Endometrium (tissue), 2 donors: ENCODE measurements around the gene LLGL1.

Experiments
- FAIRE-seq: peaks from 2 replicates; lab custom pipeline; 2012; peaks lifted over from hg19 to GRCh38; lab: Jason Lieb, UNC
- donor health status: control.
- donor health status: control.

LLGL1 gene

DNA sequence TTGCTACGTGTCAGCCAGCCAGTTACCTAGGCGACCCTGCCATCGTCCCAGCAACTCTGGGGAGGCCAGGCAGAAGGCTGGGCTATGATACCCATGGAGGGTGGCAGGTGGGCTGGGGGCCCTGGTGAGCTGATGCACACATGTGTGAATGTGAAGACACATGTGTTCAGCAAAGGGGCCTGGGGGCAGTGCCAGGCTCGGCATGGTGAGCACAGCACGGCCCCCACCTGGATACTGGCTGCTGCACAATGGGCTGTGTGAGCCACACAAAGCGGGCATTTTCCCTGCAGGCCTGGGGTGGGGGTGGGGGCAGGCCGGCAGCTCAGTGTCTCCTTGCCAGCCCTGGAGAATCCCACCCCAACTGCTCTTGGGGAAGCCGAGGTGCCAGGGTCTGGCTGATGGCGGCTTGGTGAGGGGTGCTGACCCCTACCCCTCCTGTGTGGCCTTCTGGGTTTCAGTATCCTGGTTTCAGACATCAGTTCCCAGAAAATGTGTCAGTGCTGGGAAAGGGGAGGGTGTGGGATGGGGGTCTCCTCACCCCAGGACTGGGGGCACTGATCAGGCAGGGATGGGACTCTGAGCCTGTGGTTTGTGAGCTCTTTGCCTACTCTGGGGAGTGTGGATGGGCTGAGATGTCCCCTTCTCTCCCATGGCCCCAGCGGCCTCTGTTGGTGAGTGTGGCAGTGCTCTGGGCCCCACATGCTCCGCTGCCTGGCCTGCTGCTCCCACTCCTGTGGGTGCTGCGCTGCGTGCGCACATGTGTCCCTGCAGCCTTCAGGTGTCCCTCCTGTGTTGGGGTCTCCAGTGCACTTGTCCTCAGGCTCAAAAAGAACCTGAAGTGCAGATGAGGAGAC lies 5.1 kb downstream of the LLGL1 start:
- no peak for FAIRE-seq

DNA sequence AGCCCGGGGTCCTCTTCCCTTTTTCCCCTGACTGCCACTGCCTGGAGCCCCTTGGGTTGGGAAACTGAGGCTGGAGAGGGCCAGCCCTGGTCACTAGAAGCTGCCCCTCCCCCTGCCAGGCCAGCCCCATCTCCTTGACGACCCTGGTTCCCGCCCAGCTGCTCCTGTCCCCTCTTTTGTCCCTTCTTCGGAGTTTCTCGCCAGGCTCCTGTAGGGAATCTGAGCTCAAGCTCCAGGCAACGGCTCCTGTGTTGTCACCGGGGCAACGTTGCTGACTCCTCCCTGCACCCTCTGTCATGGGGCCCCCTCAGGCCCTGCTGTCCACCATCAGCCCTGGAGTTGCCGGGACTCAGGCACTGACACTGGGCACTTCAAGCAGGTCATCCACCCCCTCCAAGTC lies 5.7 kb downstream of the LLGL1 start:
- no peak for FAIRE-seq

DNA sequence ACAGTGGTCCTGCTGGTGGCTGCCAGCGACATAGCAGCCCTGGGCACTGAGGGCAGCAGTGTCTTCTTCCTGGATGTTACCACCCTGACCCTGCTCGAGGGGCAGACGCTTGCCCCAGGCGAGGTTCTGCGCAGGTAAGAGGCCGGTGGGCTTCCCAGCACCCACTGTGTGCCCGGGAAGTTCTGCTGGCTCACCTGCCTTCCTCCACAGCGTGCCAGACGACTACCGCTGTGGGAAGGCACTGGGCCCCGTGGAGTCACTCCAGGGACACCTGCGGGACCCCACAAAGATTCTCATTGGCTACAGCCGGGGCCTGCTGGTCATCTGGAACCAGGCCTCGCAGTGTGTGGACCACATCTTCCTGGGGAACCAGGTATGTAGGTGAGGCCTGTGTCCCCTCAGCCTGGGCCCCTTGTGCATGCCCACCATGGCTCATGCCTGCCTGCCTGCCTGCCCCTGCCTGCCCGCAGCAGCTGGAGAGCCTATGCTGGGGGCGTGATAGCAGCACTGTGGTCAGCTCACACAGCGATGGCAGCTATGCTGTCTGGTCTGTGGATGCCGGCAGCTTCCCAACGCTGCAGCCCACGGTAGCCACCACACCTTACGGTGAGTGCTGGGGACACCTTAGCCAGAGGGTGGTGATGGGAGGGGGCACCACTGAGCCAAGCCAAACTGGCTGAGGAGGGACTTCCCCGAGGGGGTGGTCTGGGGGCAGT lies 8.5 kb downstream of the LLGL1 start:
- no peak for FAIRE-seq

DNA sequence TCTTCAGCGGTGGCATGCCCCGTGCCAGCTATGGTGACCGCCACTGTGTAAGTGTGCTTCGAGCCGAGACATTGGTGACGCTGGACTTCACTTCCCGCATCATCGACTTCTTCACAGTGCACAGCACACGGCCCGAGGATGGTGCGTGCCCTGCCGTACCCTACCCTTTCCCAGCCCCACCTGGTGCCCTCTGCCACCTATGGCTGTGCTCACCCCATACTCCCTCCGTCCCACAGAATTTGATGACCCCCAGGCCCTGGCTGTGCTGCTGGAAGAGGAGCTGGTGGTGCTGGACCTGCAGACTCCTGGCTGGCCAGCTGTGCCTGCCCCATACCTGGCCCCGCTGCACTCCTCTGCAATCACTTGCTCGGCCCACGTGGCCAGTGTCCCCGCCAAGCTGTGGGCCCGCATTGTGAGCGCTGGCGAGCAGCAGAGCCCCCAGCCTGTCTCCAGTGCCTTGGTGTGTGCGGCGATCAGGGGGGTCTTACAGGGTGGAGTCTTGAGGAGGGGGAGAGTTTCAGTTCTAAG lies 9.5 kb downstream of the LLGL1 start:
- FAIRE-seq: no peak

DNA sequence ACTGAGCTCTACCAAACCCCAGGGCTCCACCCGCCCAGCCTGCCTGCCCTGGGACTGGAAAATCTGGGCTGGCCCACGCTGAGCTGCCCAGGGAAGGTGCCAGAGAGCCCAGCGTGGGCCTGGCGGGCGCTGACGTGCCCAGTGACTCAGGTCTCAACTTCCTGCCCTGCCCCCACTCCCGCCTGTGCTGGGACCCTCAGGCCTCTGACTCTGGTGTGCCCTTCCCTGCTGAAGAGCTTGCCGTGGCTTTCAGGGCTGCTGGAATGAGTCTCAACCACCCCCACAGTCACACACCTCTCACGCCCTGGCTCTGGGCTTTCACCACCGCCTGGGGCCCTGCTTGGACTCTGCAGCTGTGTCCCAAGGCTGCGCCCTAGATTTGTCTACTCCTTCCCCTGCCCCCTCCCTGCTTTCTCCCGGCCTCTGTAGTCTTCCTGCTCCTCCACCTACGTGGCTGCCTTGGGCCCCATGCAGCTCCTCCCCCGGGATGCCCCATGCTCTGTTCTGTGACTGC lies 10.4 kb downstream of the LLGL1 start:
- FAIRE-seq: no peak

DNA sequence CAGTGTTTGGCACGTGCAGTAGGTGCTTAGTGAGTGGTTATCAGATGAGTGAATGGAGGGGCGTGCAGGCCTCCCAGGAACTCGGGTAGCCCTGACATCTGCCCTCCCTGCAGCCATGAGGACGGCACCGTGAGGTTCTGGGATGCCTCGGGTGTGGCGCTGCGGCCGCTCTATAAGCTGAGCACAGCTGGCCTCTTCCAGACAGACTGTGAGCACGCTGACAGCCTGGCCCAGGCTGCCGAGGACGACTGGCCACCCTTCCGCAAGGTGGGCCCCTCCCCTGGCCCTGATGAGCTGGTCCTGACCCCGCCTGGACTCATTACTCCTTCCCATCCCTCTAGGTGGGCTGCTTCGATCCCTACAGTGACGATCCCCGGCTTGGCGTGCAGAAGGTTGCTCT lies 11.1 kb downstream of the LLGL1 start:
- no peak for FAIRE-seq

DNA sequence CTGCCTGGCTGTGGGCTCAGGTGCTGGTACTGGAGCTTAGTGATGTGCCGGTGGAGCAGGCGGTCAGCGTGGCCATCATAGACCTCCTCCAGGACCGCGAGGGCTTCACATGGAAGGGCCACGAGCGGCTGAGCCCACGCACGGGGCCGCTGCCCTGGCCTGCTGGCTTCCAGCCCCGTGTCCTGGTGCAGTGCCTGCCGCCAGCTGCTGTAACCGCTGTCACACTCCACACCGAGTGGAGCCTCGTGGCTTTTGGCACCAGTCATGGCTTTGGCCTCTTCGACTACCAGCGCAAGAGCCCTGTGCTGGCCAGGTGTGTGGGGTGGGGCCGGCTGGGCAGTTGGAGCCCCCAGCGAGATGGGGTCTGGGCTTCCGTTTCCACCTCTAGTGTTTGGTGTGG lies 12.0 kb downstream of the LLGL1 start:
- FAIRE-seq: no peak

DNA sequence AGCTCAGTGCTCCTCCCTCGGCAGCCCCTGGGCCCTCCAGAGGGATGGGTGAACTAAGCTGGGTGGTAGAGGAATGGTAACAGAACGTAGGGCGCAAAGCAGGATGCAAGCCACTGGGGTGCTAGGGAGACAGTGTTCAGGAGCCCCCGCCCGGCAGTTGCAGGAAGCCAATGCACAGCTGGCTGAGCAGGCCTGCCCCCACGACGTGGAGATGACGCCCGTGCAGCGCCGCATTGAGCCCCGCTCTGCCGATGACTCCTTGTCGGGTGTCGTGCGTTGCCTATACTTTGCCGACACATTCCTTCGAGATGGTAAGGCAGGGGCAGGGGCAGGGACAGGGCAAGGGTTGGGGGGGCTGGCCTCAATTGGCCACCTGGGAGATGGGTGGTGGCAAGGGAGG lies 12.9 kb downstream of the LLGL1 start:
- no peak for FAIRE-seq

DNA sequence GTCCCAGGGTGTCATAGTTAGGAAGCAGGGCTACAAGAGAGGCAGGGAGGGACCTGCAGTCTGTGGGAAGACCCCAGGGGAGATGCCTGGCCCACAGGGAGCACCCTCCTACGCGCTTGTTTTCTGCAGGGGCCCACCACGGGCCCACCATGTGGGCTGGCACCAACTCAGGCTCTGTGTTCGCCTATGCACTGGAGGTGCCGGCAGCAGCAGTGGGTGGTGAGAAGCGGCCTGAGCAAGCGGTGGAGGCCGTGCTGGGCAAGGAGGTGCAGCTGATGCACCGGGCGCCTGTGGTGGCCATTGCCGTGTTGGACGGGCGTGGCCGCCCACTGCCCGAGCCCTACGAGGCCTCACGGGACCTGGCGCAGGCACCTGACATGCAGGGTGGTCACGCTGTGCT lies 15.0 kb downstream of the LLGL1 start:
- FAIRE-seq: no peak

DNA sequence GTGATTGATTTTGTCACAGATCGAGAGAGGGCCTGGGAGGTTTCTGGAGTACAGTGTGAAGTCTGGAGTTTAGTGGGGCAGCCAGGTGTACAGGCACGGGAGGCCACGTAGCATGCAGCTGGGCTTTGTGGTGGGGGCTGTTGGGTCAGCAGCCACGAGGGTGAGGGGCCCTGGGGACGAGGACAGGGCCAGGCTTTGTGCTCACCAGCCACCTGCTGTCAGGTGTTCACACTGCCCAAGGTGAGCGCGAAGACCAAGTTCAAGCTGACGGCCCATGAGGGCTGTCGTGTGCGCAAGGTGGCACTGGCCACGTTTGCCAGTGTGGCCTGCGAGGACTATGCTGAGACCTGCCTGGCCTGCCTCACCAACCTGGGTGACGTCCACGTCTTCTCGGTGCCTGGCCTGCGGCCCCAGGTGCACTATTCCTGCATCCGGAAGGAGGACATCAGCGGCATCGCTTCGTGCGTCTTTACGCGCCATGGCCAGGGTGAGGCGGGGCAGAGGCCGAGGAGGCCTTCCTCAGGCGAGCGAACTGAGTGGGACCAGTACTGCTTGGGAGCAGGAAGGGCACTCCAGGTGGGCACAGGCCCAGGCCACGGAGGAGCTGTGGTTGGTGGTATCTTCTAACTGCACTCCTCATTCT lies 15.9 kb downstream of the LLGL1 start:
- no peak for FAIRE-seq

DNA sequence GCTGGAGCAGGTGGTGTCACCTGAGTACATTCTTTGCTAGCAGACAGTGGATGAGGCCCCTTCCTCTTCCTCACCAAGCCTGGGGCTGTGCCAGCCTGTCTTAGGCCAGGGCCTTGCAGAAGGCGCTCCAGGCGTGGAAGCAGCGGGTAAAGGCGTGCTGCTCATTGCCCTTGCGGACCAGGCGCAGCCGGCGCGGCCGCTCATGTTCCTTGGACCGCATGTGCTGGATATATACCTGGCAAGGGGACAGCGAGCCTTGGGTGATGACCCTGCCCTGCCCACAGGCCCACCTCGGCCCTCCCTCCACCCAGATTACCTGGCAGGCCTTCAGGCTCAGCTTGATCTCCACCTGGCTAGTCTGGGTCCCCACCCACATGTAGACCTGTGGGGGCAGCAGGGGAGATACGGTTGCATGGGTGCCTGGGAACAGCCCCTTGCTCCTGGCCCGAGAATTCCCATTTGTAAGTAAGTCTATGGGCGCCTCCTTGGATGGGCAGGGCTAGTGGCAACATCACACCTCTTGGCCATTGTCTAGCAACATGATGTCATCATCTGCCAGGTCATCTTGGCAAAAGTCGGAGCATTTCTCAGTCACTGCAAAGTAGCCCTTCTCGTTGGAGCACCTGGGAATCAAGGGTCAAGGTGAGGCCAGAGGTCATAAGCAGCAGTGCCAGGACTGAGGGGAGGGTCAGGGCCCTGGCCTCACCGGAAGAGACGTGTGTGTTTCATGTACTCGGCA lies 19.8 kb downstream of the LLGL1 start:
- no peak for FAIRE-seq

DNA sequence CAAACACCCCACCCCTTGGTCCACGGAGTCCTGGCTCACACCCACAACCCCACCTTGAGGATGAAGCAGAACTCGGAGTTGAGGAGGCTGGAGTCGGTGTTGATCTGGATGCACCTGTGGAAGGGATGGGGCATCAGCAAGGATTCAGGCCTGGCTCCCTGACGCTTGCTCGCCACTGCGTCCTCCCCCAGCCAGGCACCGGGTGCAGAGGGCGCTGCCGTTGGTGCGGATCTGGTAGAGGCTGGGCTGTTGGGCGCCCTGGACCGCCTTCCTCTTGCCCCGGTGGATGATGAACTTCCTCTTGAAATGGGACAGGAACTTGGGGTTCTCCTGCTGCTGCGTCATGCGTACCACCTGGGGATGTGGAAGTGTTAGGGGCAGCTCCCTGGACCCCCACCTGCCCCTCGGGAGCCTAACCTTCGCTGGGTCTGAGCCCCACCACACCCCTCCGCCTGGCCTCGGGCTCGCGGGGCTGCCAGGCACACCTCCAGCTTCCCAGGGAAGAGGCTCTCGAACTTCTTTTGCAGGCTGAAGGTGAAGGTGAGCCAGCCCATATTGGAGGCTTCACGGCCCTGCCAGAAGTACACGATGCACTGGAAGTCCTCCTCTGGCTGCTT lies 20.8 kb downstream of the LLGL1 start:
- FAIRE-seq: no peak

DNA sequence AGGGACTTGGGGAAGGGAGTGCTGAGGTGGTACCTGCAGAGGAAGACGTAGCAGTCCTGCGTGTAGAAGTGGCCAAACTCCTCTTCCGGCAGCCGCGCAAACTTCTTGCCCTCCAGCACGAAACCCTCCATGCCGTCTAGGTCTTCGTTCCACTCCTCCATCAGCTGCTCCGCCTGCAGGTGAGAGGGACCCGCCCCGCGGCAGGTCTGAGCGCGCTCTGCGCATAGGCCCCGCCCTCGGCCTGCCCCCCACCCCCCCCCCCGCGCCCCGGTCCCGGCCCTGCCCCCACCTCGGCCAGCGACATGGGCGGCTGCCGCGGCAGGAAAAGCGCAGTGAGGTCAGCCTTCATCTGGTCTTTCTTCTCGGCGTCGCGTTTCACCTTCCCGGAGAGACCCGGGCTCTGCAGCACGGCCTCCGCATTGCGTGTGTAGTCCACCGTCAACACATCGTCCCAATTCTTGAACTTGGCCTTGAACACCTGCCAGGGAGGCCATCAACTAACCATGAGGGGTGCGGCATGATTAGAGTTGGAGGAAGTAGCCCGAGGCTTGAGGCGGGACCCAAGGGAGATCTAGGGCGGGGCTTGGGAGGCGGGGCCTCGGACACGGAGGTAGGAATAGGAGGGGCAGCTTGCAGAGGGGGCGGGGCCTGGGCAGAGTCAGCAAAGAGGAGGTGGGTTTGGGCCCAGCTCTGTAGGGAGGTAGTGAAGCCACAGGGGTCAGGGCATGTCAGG lies 21.6 kb downstream of the LLGL1 start:
- FAIRE-seq: no peak

DNA sequence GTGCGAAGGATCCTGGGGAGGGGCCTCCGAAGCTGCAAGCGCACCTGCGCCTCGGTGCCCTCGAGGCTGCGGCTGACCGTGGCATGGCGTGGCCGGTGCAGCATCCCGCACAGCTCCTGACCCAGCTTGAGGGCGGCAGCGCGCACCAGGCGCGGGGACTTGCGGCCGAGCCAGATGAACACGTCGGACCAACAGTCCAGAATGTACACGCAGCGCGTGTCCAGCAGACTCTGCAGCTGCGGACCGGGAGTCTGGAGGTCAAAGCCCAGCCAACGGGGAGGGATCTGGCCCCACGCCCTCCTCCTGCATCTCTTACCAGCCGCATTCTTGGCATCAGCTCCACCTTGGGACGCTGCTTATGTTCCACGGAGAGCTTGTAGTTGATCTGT lies 22.2 kb downstream of the LLGL1 start:
- FAIRE-seq: no peak

DNA sequence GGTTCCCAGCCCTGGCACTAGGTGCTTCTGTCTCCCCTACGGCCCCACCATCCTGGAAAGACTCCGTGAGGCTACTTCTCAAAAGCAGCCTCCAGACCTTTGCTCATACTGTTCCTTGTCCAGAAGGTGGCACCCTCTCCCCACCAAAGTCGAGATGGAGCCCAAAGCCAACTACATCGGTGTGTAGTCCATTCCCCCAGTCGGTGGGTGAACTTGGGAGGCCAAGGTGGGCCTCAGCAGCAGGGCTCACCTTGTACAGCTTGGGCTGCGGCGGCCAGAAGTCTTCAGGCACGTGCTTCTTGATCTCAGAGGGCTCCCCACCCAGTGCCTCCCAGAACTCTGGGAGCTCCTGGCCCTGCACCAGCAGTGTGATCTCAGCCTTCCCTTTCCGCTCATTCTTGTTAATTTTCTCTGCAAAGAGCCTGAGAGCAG lies 22.9 kb downstream of the LLGL1 start:
- FAIRE-seq: no peak

DNA sequence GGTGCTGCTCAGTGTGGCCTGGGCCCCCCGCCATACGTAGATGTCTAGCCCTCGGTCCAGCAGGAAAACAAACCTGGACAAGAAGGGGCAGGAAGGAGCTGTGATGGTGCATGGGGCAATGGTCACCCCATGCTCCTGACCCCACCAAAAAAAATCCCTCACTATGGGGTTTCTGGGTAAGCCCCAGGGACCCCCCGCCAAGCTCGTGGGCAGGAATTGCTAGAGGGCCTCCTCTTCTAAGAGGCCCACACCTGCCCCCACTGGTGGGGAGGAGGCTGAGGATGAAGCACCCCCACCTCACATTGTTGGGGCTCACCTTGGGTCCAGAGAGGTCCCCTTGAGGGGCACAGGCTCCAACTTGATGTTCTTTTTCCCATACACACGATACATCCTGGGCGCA lies 23.4 kb downstream of the LLGL1 start:
- no peak for FAIRE-seq

DNA sequence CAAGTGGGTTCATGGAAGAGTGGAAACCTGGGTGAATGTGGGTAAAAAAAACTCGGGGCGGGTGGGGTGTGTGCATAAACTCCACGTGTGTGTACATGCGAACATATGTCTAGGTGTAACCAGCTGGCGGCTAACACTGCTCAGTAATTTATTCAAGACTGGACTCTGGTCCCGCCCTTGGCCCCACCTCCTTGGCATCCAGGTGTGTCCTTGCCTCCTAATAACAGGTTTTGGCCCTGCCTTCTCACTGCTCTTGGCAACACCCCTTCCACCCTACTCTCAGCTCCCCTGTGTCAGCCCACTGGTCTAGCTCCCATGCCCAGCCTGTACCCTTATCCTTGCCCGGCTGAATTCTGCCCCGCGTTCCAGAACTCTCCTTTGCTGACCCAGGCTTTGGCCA lies 24.8 kb downstream of the LLGL1 start:
- no peak for FAIRE-seq

DNA sequence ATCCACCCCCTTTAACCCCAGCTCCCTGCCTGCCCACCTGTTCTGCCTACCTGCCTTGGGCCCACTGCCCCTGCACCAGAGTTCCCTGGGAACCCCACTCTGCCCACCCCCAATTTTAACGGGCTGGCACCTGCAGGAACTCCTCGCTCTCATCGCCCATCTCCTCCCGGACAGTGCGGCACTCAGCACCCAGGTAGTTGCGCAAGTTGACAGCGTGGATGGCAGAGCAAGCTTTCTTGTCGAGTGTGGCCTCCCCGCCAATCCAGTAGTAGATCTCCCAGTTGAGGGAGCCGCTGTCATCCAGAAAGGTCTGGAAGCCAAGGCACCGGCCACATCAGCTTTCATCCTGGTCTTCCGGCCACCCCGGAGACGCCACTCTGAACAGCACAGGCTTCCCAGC lies 25.3 kb downstream of the LLGL1 start:
- FAIRE-seq: no peak

DNA sequence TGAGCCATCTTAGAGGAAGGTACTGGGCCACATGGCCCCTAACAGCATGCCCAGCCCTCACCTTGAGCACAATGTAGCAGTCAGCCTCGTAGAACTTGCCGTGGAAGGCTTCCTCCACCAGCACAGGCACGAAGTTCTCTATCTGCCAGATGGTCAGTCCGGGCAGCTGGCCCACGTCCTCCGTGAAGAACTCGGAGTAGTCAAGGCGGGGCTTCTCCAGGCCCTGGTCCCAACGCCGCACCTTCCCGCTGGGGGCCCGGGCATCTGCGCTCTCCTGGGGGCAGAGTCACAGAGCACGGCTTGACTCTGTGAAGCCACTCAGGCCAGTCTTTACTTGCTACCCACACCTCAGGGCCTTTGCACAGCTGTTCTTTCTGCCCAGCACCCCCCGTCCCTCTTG lies 25.8 kb downstream of the LLGL1 start:
- no peak for FAIRE-seq

DNA sequence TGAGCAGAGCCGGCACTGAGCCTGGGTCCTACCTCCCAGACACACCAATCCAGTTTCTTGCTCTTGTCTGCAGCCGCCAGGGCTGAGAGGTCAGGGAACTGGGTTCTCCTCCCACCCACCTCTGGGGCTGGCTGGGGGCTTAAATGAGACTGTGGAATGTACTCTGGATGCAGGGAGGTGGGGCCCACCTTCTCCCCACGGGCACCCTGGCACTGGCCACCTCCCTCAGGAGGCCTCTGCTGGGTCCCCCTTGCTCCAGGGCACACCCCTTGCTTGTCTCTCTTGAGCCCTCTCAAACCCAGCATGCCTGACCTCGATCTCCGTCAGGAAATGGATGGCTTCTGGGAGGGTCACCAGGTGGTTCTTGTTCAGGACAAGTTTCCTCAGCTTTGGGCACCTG lies 26.7 kb downstream of the LLGL1 start:
- no peak for FAIRE-seq
